Mucosa of descending colon (tissue), 3 donors: ENCODE data around the gene ETNK1. TPM values are rescaled to one million over a fixed set of nuclear protein-coding genes. Genes with fewer than 3 reads are reported as not detected.

Experiments
- ATAC-seq: fragments of 200-7000 bp; cut with Tn5 transposase; one replicate; pipeline ENCODE4 v1.9.1; 2020; ENCODE audit warnings: mild to moderate bottlenecking, moderate library complexity
- DNase-seq, 3 donors: peaks; one replicate each; pipeline ENCODE4 v3.0.0-alpha.2; 2020
- H3K36me3 ChIP-seq: fragments of 200-600 bp; one replicate; pipeline ENCODE4 v1.8.0; 2021; ENCODE audit warnings: low read depth, mild to moderate bottlenecking
- H3K4me1 ChIP-seq: fragments of 200-600 bp; one replicate; pipeline ENCODE4 v1.8.0; 2021; ENCODE audit warnings: low read depth, mild to moderate bottlenecking
- H3K4me3 ChIP-seq: fragments of 200-600 bp; one replicate; pipeline ENCODE4 v1.8.0; 2021; ENCODE audit warnings: mild to moderate bottlenecking
- H3K9me3 ChIP-seq: fragments of 200-600 bp; one replicate; pipeline ENCODE4 v1.8.0; 2021; ENCODE audit warnings: mild to moderate bottlenecking
- CTCF ChIP-seq: fragments of 200-600 bp; IDR thresholded peaks from one replicate; pipeline ENCODE4 v1.8.0; 2022; ENCODE audit warnings: antibody characterized with exemption, mild to moderate bottlenecking
- intact Hi-C, 2 donors: fragments of 100-400 bp; cut with DNase I in 1 of 2; cut with micrococcal nuclease in 1 of 2; formaldehyde crosslinking; loops; one replicate each; pipeline versions ENCODE4 v1.11.0 to v1.11.1; 2022; cut with DNase I, micrococcal nuclease
- total RNA-seq, 3 donors: library from RNA; stranded (reverse); fragmentation: NEBNext Ultra II Directional in 2 of 3; extraction: Animal tissue kit (Norgen Biotek cat#: 25700) in 2 of 3; gene quantifications; one replicate each; pipeline versions ENCODE4 v1.2.1 to v1.2.4, GENCODE V29; 2021 to 2023
- donor health status: DM: no; HTN: no; CAD: no; lungs with moderate emphysema.
- donor health status: DM: no; HTN: no; CAD: no.
- donor health status: DM: no; HTN: yes; CAD: no.

Gene ETNK1
- total RNA-seq, 3 donors from 2014 or later: 81.3 to 166 (median 115) TPM

DNA sequence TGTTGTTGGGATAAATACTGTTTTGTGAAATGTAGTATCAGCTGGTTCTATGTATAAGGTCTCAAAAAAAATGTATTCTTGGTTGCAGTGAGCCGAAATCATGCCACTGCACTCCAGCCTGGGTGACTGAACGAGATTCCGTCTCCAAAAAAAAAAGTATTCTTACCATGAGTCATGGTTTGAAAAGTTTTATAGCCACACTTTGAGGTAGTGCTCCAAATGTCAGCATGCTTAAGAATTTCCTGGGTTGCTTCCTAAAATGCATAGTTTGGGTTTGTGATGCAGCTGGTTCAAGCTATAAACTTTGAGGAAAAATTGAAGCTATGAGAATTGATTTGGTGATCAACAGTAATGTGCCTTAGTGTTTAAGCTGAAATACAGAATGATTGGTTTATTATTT lies 48.0 kb downstream of the ETNK1 start:
- TF ChIP-seq CTCF: no peak
- Histone ChIP-seq H3K36me3 (no peaks in the 10 kb centered on the region), H3K9me3 (no peaks in the 10 kb centered on the region), H3K4me1 (peaks cover 2% of the 10 kb centered on the region), H3K4me3 (no peak overlapping the region)
- intact Hi-C loops: no loop called here
- no peak for DNase-seq
- no peak for ATAC-seq

GRCh38 chr12:22677781-22678574 lies 53.0 kb downstream of the ETNK1 start:
- no peaks in the 10 kb centered on the region for H3K36me3 ChIP-seq
- TF ChIP-seq CTCF: no peak
- DNase-seq (no peak), ATAC-seq (peak; percentile 90)
- intact Hi-C loops: no loop called here
- H3K9me3 ChIP-seq: no peaks in the 10 kb centered on the region
- peaks cover 8% of the 10 kb centered on the region for H3K4me1 ChIP-seq
- H3K4me3 ChIP-seq: no peak overlapping the region

DNA sequence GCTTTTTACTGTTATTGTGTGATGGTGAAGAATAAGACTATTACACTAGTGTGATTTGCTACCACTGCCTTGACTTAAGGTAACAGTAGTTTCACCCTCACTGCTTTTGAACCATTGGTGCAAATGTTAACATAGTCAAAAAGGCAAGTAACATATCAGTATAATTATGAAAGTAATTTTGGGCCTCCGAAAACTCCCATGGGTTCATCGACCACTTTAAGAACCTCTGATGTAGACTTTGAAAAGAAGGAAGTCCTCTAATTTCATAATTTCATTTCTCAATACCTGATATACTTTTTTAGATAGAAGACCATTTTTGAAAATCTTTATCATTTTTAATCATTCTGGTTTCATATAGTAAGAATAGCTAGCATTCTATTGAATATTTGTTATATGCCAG lies 57.7 kb downstream of the ETNK1 start:
- intact Hi-C loops: no loop called here

GRCh38 chr12:22683131-22683530 lies 58.2 kb downstream of the ETNK1 start:
- DNase-seq (no peak), ATAC-seq (no peak)
- no peak for TF ChIP-seq CTCF

More for the DNA sequence above, 57.7 kb downstream of the ETNK1 start:
- Histone ChIP-seq H3K36me3 (no peaks in the 10 kb centered on the region), H3K9me3 (no peaks in the 10 kb centered on the region), H3K4me3 (no peak overlapping the region), H3K4me1 (peaks cover 8% of the 10 kb centered on the region)
- ATAC-seq (no peak), DNase-seq (no peak)
- TF ChIP-seq CTCF: no peak

DNA sequence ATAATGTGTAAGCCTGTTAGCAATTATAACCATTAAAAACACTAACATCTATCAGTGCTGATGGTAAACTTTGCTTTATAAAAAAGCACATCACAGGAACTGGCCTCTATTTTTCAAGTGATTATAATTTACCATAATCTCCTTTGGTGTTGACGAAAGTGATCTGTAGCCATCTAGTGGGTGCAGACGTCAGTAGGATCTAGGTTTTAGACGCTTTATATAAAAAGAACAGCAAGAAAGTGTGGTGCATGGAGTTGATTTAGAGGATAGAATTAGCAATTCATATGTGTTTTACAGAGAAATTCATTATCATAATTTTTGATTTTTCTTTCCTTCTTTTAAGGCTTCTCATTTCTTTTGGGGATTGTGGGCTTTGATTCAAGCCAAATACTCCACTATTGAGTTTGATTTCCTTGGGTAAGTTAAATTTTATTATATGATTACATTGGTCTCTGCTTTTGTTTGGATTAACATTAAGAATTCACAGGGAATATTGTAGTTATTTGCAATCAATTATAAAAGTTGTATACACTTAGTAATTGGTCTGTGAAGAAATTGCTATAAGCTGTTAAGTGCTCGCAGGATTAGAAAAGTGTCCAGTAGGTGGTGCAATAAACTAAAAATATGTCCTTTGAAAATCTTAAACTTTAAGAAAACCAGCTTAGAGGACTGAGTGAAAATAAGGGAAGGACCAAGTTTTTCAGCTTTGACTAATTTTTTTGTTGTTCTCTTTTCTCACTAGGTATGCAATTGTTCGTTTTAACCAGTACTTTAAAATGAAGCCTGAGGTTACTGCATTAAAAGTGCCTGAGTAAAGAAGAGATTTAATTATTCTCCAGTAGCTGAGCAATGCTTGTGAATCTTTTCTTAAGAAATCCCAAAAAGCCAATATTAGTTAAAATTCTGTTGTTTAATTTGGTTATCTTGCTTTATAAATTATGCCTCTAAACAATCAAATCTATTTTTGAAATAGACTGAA lies 59.5 kb downstream of the ETNK1 start:
- no peak for TF ChIP-seq CTCF
- H3K9me3 ChIP-seq: no peaks in the 10 kb centered on the region
- H3K4me3 ChIP-seq: no peak overlapping the region
- H3K4me1 ChIP-seq: no peaks in the 10 kb centered on the region
- ATAC-seq (peak; percentile 52), DNase-seq (no peak)
- no peaks in the 10 kb centered on the region for H3K36me3 ChIP-seq
- intact Hi-C loops: no loop called here

More at GRCh38 chr12:22683131-22683530, 58.2 kb downstream of the ETNK1 start:
- Histone ChIP-seq H3K4me3 (no peak overlapping the region), H3K9me3 (no peaks in the 10 kb centered on the region), H3K36me3 (no peaks in the 10 kb centered on the region), H3K4me1 (peaks cover 4% of the 10 kb centered on the region)
- intact Hi-C loops: no loop called here
